HG02938 (cell line): ENCODE results near the gene SLC5A12.

Experiments used
- ATAC-seq: cut with Tn5 transposase; IDR thresholded peaks from one replicate; pipeline ENCODE4 v1.9.1; 2021; ENCODE audit warnings: mild to moderate bottlenecking, moderate library complexity; ENCODE audit not compliant: unreplicated experiment

SLC5A12 gene

GRCh38 chr11:26721948-26722475, at the start of gene SLC5A12:
SLC5A12 (minus strand) TSS chr11:26722060; CDS start chr11:26721714, 346 bp downstream.
- ATAC-seq: no peak

- ATAC-seq: no peak
Observed at GRCh38 chr11:26769027-26769426, 47.2 kb upstream of the SLC5A12 start.

GRCh38 chr11:26767060-26767459, 45.2 kb upstream of the SLC5A12 start:
- no peak for ATAC-seq

- ATAC-seq: no peak
Observed at GRCh38 chr11:26765323-26765722, 43.5 kb upstream of the SLC5A12 start.

- no peak for ATAC-seq
Observed at GRCh38 chr11:26764825-26765224, 43.0 kb upstream of the SLC5A12 start.

- no peak for ATAC-seq
Observed at GRCh38 chr11:26764315-26764714, 42.5 kb upstream of the SLC5A12 start.

- no peak for ATAC-seq
Observed at GRCh38 chr11:26762089-26762488, 40.2 kb upstream of the SLC5A12 start.

- no peak for ATAC-seq
Observed at GRCh38 chr11:26761361-26761809, 39.5 kb upstream of the SLC5A12 start.

GRCh38 chr11:26757995-26758394, 36.1 kb upstream of the SLC5A12 start:
- no peak for ATAC-seq

- ATAC-seq: no peak
Observed at GRCh38 chr11:26755762-26756161, 33.9 kb upstream of the SLC5A12 start.

- peak; percentile 85 for ATAC-seq
Observed at GRCh38 chr11:26753723-26754504, 32.1 kb upstream of the SLC5A12 start.

GRCh38 chr11:26749927-26750326, 28.1 kb upstream of the SLC5A12 start:
- no peak for ATAC-seq

- peak; percentile 96 for ATAC-seq
Observed at GRCh38 chr11:26743622-26744021, 21.8 kb upstream of the SLC5A12 start.

GRCh38 chr11:26742966-26743365, 21.1 kb upstream of the SLC5A12 start:
- no peak for ATAC-seq

- no peak for ATAC-seq
Observed at GRCh38 chr11:26741036-26741435, 19.2 kb upstream of the SLC5A12 start.

GRCh38 chr11:26739366-26740073, 17.7 kb upstream of the SLC5A12 start:
- ATAC-seq: no peak

GRCh38 chr11:26734691-26735090, 12.8 kb upstream of the SLC5A12 start:
- ATAC-seq: no peak

GRCh38 chr11:26731084-26731456, 9.2 kb upstream of the SLC5A12 start:
- no peak for ATAC-seq

GRCh38 chr11:26730414-26731083, 8.7 kb upstream of the SLC5A12 start:
- no peak for ATAC-seq

GRCh38 chr11:26729284-26729683, 7.4 kb upstream of the SLC5A12 start:
- ATAC-seq: no peak

GRCh38 chr11:26726960-26727359, 5.1 kb upstream of the SLC5A12 start:
- no peak for ATAC-seq
